ENCODE data around the gene ASXL3.

DNA sequence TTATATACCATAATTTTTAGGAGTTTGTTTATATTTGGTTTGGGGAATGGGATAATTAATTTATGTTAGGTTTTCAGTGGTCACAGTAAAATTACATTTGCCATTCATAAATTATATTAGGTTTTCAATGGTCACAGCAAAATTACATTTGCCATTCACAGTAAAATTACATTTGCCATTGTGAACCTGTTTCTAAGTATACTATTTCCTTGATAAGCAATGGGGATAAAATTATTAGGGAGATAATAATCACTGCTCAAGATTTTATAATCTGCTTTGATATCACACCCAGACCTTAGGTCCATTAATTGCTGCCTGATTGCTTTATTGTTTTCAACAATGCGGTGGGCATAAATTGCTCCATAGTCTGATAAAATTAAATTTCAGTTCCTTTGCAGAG lies 124.6 kb downstream of the ASXL3 start:
- TF ChIP-seq, protein P1, sequence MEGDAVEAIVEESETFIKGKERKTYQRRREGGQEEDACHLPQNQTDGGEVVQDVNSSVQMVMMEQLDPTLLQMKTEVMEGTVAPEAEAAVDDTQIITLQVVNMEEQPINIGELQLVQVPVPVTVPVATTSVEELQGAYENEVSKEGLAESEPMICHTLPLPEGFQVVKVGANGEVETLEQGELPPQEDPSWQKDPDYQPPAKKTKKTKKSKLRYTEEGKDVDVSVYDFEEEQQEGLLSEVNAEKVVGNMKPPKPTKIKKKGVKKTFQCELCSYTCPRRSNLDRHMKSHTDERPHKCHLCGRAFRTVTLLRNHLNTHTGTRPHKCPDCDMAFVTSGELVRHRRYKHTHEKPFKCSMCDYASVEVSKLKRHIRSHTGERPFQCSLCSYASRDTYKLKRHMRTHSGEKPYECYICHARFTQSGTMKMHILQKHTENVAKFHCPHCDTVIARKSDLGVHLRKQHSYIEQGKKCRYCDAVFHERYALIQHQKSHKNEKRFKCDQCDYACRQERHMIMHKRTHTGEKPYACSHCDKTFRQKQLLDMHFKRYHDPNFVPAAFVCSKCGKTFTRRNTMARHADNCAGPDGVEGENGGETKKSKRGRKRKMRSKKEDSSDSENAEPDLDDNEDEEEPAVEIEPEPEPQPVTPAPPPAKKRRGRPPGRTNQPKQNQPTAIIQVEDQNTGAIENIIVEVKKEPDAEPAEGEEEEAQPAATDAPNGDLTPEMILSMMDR (IDR thresholded peaks at IDR 0.05): no peak
- no peak for TF ChIP-seq POLR2A (IDR thresholded peaks at IDR 0.05)
